Measurements from ENCODE around the gene TUBA1C.
A peak's percentile ranks its signal among the peaks of the same experiment; 100 is the strongest.
"Not testable (repeated sequence)": the region's sequence is repeated elsewhere in the genome, so short reads cannot be mapped to it uniquely, and the experiment has no call there.

TUBA1C gene

GRCh38 chr12:49314811-49315210 is 49.9 kb downstream of the TUBA1C start:
- FAIRE-seq, result no peak

GRCh38 chr12:49317118-49317517 is 52.2 kb downstream of the TUBA1C start:
- not testable (repeated sequence) for FAIRE-seq

DNA sequence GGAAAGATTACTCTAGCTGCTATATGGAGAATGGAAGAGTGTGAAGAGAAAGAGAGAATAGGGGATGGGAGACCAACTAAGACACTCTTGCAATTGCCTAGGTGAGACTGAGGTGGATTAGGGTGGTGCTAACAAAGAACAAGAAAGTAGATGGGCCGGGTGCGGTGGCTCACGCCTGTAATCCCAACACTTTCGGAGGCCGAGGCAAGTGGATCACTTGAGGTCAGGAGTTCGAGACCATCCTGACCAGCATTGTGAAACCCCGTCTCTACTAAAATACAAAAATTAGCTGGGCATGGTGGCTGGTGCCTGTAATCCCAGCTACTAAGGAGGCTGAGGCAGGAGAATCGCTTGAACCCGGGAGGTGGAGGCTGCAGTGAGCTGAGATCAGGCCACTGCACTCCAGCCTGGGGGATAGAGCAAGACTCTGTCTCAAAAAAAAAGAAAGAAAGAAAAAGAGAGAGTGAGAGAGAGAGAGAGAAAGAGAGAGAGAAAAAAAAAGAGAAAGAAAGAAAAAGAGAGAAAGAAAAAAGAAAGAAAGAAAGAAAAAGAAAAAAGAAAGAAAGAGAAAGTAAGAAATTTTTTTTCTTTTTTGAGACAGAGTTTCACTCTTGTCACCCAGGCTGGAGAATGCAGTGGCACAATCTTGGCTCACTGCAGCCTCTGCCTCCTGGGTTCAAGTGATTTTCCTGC is 55.7 kb downstream of the TUBA1C start:
- not testable (repeated sequence) for FAIRE-seq

- FAIRE-seq, result no peak
Observed at GRCh38 chr12:49322367-49322707, 57.5 kb downstream of the TUBA1C start.

GRCh38 chr12:49322708-49323523 is 58.0 kb downstream of the TUBA1C start, which contains the start of gene TROAP:
TSS of gene TROAP (plus strand) at chr12:49323255. CDS start at chr12:49323609, 354 bp downstream.
- peak; percentile 96 for FAIRE-seq

- no peak for FAIRE-seq
Observed at GRCh38 chr12:49323524-49324097, 58.7 kb downstream of the TUBA1C start.
